Common myeloid progenitor, CD34-positive (primary cell): ENCODE results near the gene UCKL1.
A peak's percentile ranks its signal among the peaks of the same experiment; 100 is the strongest.

Source experiments
- CTCF ChIA-PET: fragments of 350-600 bp; sonication (Branson Sonifier 250); formaldehyde crosslinking; loops from one replicate; lab custom pipeline; 2021; ENCODE audit warnings: antibody characterized with exemption; lab: Charles Lee
- POLR2A ChIA-PET: fragments of 350-600 bp; sonication (Branson Sonifier 250); formaldehyde crosslinking; loops from one replicate; lab custom pipeline; 2021; ENCODE audit warnings: antibody characterized with exemption; lab: Charles Lee
- DNase-seq, 3 donors: peaks; one replicate each; pipeline versions ENCODE4 v3.0.0 to v3.0.0-alpha.2; 2013
- H3K27ac ChIP-seq, 2 experiments: 1 replicate in 1 of 2; 2 replicates in 1 of 2; pipeline ENCODE4 v1.7.0; 2013; ENCODE audit warnings: inconsistent platforms in 2 of 2, low read length in 2 of 2, mild to moderate bottlenecking in 2 of 2, low read depth in 1 of 2, moderate library complexity in 1 of 2; ENCODE audit not compliant: severe bottlenecking in 2 of 2, insufficient read depth in 1 of 2, poor library complexity in 1 of 2
- H3K27me3 ChIP-seq, 5 experiments: replicated peaks in 2 of 5; 1 replicate in 3 of 5; 2 replicates in 2 of 5; pipeline versions ENCODE4 v1.6.1 to v1.7.0; 2013; ENCODE audit warnings: low read length in 4 of 5, mild to moderate bottlenecking in 2 of 5, moderate library complexity in 2 of 5, inconsistent platforms in 1 of 5; ENCODE audit not compliant: insufficient read depth in 5 of 5, control insufficient read depth in 4 of 5
- H3K36me3 ChIP-seq, 4 experiments: 1 replicate in 2 of 4; 2 replicates in 2 of 4; pipeline versions ENCODE4 v1.6.1 to v1.7.0; 2013; ENCODE audit warnings: low read length in 3 of 4, control low read depth in 1 of 4, mild to moderate bottlenecking in 1 of 4; ENCODE audit not compliant: control insufficient read depth in 4 of 4, insufficient read depth in 4 of 4
- H3K4me1 ChIP-seq, 4 experiments: 1 replicate in 3 of 4; 2 replicates in 1 of 4; pipeline versions ENCODE4 v1.6.1 to v1.7.1; 2013; ENCODE audit warnings: low read length in 3 of 4, mild to moderate bottlenecking in 3 of 4, control low read depth in 1 of 4, inconsistent platforms in 1 of 4, moderate library complexity in 1 of 4; ENCODE audit not compliant: control insufficient read depth in 4 of 4, insufficient read depth in 4 of 4; ENCODE audit errors: control extremely low read depth in 1 of 4
- H3K4me3 ChIP-seq, 7 experiments: 1 replicate in 4 of 7; 2 replicates in 3 of 7; pipeline versions ENCODE4 v1.5.1 to v1.7.0; 2013; ENCODE audit warnings: mild to moderate bottlenecking in 7 of 7, low read length in 6 of 7, moderate library complexity in 6 of 7, inconsistent platforms in 2 of 7, low read depth in 2 of 7, control low read depth in 1 of 7; ENCODE audit not compliant: insufficient read depth in 4 of 7, control insufficient read depth in 1 of 7; ENCODE audit errors: extremely low read depth in 1 of 7
- H3K9me3 ChIP-seq, 5 experiments: 1 replicate in 4 of 5; 2 replicates in 1 of 5; pipeline versions ENCODE4 v1.6.1 to v1.7.1; 2013; ENCODE audit warnings: low read length in 4 of 5, mild to moderate bottlenecking in 2 of 5, inconsistent platforms in 1 of 5, low read depth in 1 of 5, moderate library complexity in 1 of 5; ENCODE audit not compliant: control insufficient read depth in 4 of 5, insufficient read depth in 2 of 5; ENCODE audit errors: control extremely low read depth in 1 of 5
- WGBS: methylation state at CpG from one replicate; pipeline ENCODE4 v1.1.5; 2013; ENCODE audit not compliant: insufficient coverage; 5-methylcytosine and 5-hydroxymethylcytosine counted together

UCKL1 gene

GRCh38 chr20:63980806-63981728, 24.9 kb upstream of the UCKL1 start, which contains the start of gene PRPF6:
Gene PRPF6, plus strand, starts transcription at chr20:63981132. Its CDS starts 114 bp downstream, at chr20:63981246.
- DNase-seq: peak; percentile 96 to 98 (median 98)
- H3K36me3 ChIP-seq: peaks cover 6 to 38% (median 31%) of the 10 kb centered on the region in 4 experiments
- ChIA-PET CTCF (interaction anchor here (0.7 to 2.3 kb wide), 22 partner anchors 9 to 245 kb away, joined by 3 to 18 read pairs (median 4); partner anchors contain the start of genes LIME1, LKAAEAR1, NPBWR2 and OPRL1), POLR2A (interaction anchor here (0.6 kb wide), 1 partner anchor 40 kb away, joined by 3 read pairs; no protein-coding TSS in a partner anchor)
- H3K4me3 ChIP-seq: peak within 1 kb of the TSS; percentile 77 to 99 (median 89)
- H3K27me3 ChIP-seq: no peaks in the 10 kb centered on the region
- H3K9me3 ChIP-seq: no peaks in the 10 kb centered on the region
- H3K4me1 ChIP-seq: peaks cover 5 to 49% (median 43%) of the 10 kb centered on the region in 4 experiments
- H3K27ac ChIP-seq: peak within 1 kb of the TSS in 1 of 2 experiments; percentile 88
- 0% methylated on average over 48 of the region's 75 CpGs for WGBS

- peak overlapping the region; percentile 58 to 99 (median 89) for H3K4me3 ChIP-seq
- H3K27ac ChIP-seq: peak overlapping the region in 1 of 2 experiments; percentile 88
- no peak for DNase-seq
- ChIA-PET CTCF (interaction anchor here (0.7 to 2.3 kb wide), 25 partner anchors 9 to 244 kb away, joined by 3 to 18 read pairs (median 4); partner anchors contain the start of genes LIME1, LKAAEAR1, NPBWR2 and OPRL1), POLR2A (interaction anchor here (0.6 kb wide), 1 partner anchor 39 kb away, joined by 3 read pairs; no protein-coding TSS in a partner anchor)
- peaks cover 5 to 49% (median 43%) of the 10 kb centered on the region in 4 experiments for H3K4me1 ChIP-seq
- H3K27me3 ChIP-seq: no peaks in the 10 kb centered on the region
- H3K9me3 ChIP-seq: no peaks in the 10 kb centered on the region
- peaks cover 4 to 37% (median 30%) of the 10 kb centered on the region in 4 experiments for H3K36me3 ChIP-seq
- 38% methylated on average over 8 of the region's 15 CpGs for WGBS
These were observed 24.1 kb upstream of the UCKL1 start for GRCh38 chr20:63980317-63980805.

GRCh38 chr20:63979557-63980316, 23.5 kb upstream of the UCKL1 start, which contains the start of gene SAMD10:
Gene SAMD10, minus strand, starts transcription at chr20:63979642. Its CDS starts 175 bp downstream, at chr20:63979467.
- WGBS: 0% methylated on average over 37 of the region's 52 CpGs
- no peaks in the 10 kb centered on the region for H3K9me3 ChIP-seq

GRCh38 chr20:63979229-63979556, 23.0 kb upstream of the UCKL1 start:
- Histone ChIP-seq H3K4me3 (peak overlapping the region; percentile 29 to 99 (median 86)), H3K4me1 (peaks cover 5 to 50% (median 44%) of the 10 kb centered on the region in 4 experiments), H3K27me3 (no peaks in the 10 kb centered on the region), H3K36me3 (peaks cover 0 to 38% (median 28%) of the 10 kb centered on the region in 4 experiments), H3K27ac (peak overlapping the region in 1 of 2 experiments; percentile 34), H3K9me3 (no peaks in the 10 kb centered on the region)
- no peak for DNase-seq
- 0% methylated on average over 39 of the region's 47 CpGs for WGBS
- CTCF ChIA-PET: interaction anchor here (1.2 to 2.3 kb wide), 10 partner anchors 12 to 141 kb away, joined by 3 to 18 read pairs (median 6); partner anchors contain the start of gene UCKL1
- POLR2A ChIA-PET: interaction anchor here (0.6 to 0.8 kb wide), 3 partner anchors 59 to 949 kb away, joined by 3 read pairs; no protein-coding TSS in a partner anchor

More at GRCh38 chr20:63979557-63980316, 23.5 kb upstream of the UCKL1 start, which contains the start of gene SAMD10:
- ChIA-PET CTCF (interaction anchor here (0.8 to 2.3 kb wide), 20 partner anchors 8 to 181 kb away, joined by 3 to 18 read pairs (median 4); partner anchors contain the start of genes LKAAEAR1, OPRL1, RGS19 and TCEA2), POLR2A (interaction anchor here (0.6 to 0.8 kb wide), 3 partner anchors 59 to 950 kb away, joined by 3 read pairs; no protein-coding TSS in a partner anchor)
- H3K4me3 ChIP-seq: peak within 1 kb of the TSS; percentile 58 to 99 (median 89)
- H3K4me1 ChIP-seq: peaks cover 5 to 49% (median 43%) of the 10 kb centered on the region in 4 experiments
- H3K27me3 ChIP-seq: no peaks in the 10 kb centered on the region
- peaks cover 2 to 37% (median 28%) of the 10 kb centered on the region in 4 experiments for H3K36me3 ChIP-seq
- H3K27ac ChIP-seq: peak within 1 kb of the TSS; percentile 20 to 88
- DNase-seq: peak; percentile 84 to 94 (median 92)

GRCh38 chr20:63978319-63979228, 22.4 kb upstream of the UCKL1 start:
- DNase-seq: no peak
- H3K27me3 ChIP-seq: no peaks in the 10 kb centered on the region
- ChIA-PET POLR2A (interaction anchor here (0.6 kb wide), 1 partner anchor 948 kb away, joined by 3 read pairs; no protein-coding TSS in a partner anchor), CTCF (interaction anchor here (1.2 to 2.3 kb wide), 6 partner anchors 11 to 142 kb away, joined by 3 to 18 read pairs (median 9); no protein-coding TSS in a partner anchor)
- H3K9me3 ChIP-seq: no peaks in the 10 kb centered on the region
- H3K4me3 ChIP-seq: peak overlapping the region; percentile 29 to 99 (median 86)
- H3K36me3 ChIP-seq: peaks cover 0 to 37% (median 25%) of the 10 kb centered on the region in 4 experiments
- H3K27ac ChIP-seq: peak overlapping the region in 1 of 2 experiments; percentile 34
- peaks cover 5 to 56% (median 49%) of the 10 kb centered on the region in 4 experiments for H3K4me1 ChIP-seq
- WGBS: 0% methylated on average over 44 of the region's 52 CpGs
